HepG2 (cell line): Measurements from ENCODE around the gene ARMCX5. TPM values are rescaled to one million over a fixed set of nuclear protein-coding genes. Genes with fewer than 3 reads are reported as not detected.

Experiments
- ATAC-seq: fragments of 200-7000 bp; cut with Tn5 transposase; 3 replicates; pipeline ENCODE4 v1.9.1; 2020; ENCODE audit warnings: mild to moderate bottlenecking, moderate library complexity
- BruUV-seq: library from RNA; stranded (reverse); fragments of 400-500 nt; replicated peaks from 2 replicates; lab custom pipeline; 2021; lab: Mats Ljungman, UMichigan
- CTCF ChIA-PET: fragments of 300-600 bp; formaldehyde crosslinking; extraction: SDS; loops from one replicate; lab custom pipeline; 2021; ENCODE audit warnings: low total read pairs, inconsistent platforms, low intra/inter-chr PET ratio; lab: Yijun Ruan, JAX
- POLR2A ChIA-PET: fragments of 350-600 bp; sonication (Branson Sonifier 250); formaldehyde crosslinking; loops from one replicate; lab custom pipeline; 2020; ENCODE audit warnings: antibody characterized with exemption, inconsistent platforms; lab: Yijun Ruan, JAX
- DNase-seq: peaks from one replicate; pipeline ENCODE4 v3.0.0-alpha.2; 2015; ENCODE audit warnings: low spot score
- FAIRE-seq: peaks from 3 replicates; lab custom pipeline; 2011; peaks lifted over from hg19 to GRCh38; lab: Jason Lieb, UNC
- H2AFZ ChIP-seq: one replicate; pipeline ENCODE4 v1.6.1; 2011; ENCODE audit warnings: low read length, inconsistent platforms
- H3K27ac ChIP-seq: fragments of 300-600 bp; 3 replicates; pipeline ENCODE4 v1.8.0; 2011; ENCODE audit warnings: mixed run types, mild to moderate bottlenecking, mixed read lengths, low read length, inconsistent platforms; ENCODE audit not compliant: insufficient read depth; ENCODE audit errors: extremely low read length
- H3K27me3 ChIP-seq, 2 experiments: fragments of 200-600 bp in 1 of 2; 2 replicates in 1 of 2; 3 replicates in 1 of 2; pipeline versions ENCODE4 v1.6.0 to v1.8.0; 2011; ENCODE audit warnings: low read length in 2 of 2, mild to moderate bottlenecking in 2 of 2, moderate library complexity in 2 of 2, inconsistent platforms in 1 of 2; ENCODE audit not compliant: insufficient read depth in 2 of 2, control insufficient read depth in 1 of 2
- H3K36me3 ChIP-seq, 2 experiments: fragments of 200-600 bp in 1 of 2; replicated peaks in 1 of 2; 2 replicates in 1 of 2; 3 replicates in 1 of 2; pipeline versions ENCODE4 v1.5.1 to v1.8.0; 2011; ENCODE audit warnings: low read length in 2 of 2, inconsistent platforms in 1 of 2; ENCODE audit not compliant: insufficient read depth in 2 of 2, control insufficient read depth in 1 of 2
- H3K4me1 ChIP-seq: 2 replicates; pipeline ENCODE4 v1.5.1; 2012; ENCODE audit warnings: low read length, inconsistent platforms; ENCODE audit not compliant: insufficient read depth
- H3K4me2 ChIP-seq: 2 replicates; pipeline ENCODE4 v1.6.0; 2011; ENCODE audit warnings: low read depth, low read length, inconsistent platforms
- H3K4me3 ChIP-seq, 3 experiments: fragments of 200-600 bp in 1 of 3; sonication (generic), shearing (Covaris generic) in 1 of 3; replicated peaks in 1 of 3; 2 replicates each; pipeline ENCODE4 v1.5.1; 2011 to 2016; ENCODE audit warnings: low read length in 3 of 3, inconsistent platforms in 2 of 3, low read depth in 2 of 3, mild to moderate bottlenecking in 2 of 3, control low read depth in 1 of 3, mixed read lengths in 1 of 3; ENCODE audit not compliant: insufficient read depth in 1 of 3
- H3K79me2 ChIP-seq: one replicate; pipeline ENCODE4 v1.6.1; 2011; ENCODE audit warnings: low read length, inconsistent platforms; ENCODE audit not compliant: insufficient read depth
- H3K9ac ChIP-seq: 2 replicates; pipeline ENCODE4 v1.6.0; 2011; ENCODE audit warnings: mild to moderate bottlenecking, low read depth, low read length, inconsistent platforms; ENCODE audit not compliant: insufficient read depth
- H3K9me3 ChIP-seq: 2 replicates; pipeline ENCODE4 v1.5.1; 2012; ENCODE audit warnings: mild to moderate bottlenecking, low read length
- H4K20me1 ChIP-seq: 2 replicates; pipeline ENCODE4 v1.6.0; 2011; ENCODE audit warnings: inconsistent platforms, mild to moderate bottlenecking, low read length, moderate library complexity; ENCODE audit not compliant: insufficient read depth
- BORCS8-MEF2B ChIP-seq: sonication (generic); formaldehyde crosslinking; IDR thresholded peaks from 2 replicates; pipeline ENCODE4 v1.8.0; 2022; ENCODE audit warnings: mild to moderate bottlenecking, missing genetic modification reagents
- GABPA ChIP-seq, 2 experiments: IDR thresholded peaks; 2 replicates each; pipeline ENCODE4 v1.6.1; 2011 to 2016; ENCODE audit warnings: low read depth in 2 of 2, low read length in 1 of 2, missing biosample characterization in 1 of 2, missing genetic modification characterization in 1 of 2
- NFIC ChIP-seq: IDR thresholded peaks from 2 replicates; pipeline ENCODE4 v1.6.1; 2012; ENCODE audit warnings: mild to moderate bottlenecking, low read length, inconsistent platforms
- NR1H2 ChIP-seq: sonication (generic); formaldehyde crosslinking; IDR thresholded peaks from 2 replicates; pipeline ENCODE4 v1.8.1; 2022; ENCODE audit warnings: low read depth, missing genetic modification reagents, borderline replicate concordance
- POGZ ChIP-seq: sonication (generic); formaldehyde crosslinking; IDR thresholded peaks from 2 replicates; pipeline ENCODE4 v1.4.0; 2020; ENCODE audit warnings: mild to moderate bottlenecking, missing genetic modification reagents
- RBAK ChIP-seq: sonication (generic); formaldehyde crosslinking; IDR thresholded peaks from 2 replicates; pipeline ENCODE4 v1.5.1; 2020; ENCODE audit warnings: mild to moderate bottlenecking, missing genetic modification reagents
- SKI ChIP-seq: fragments of 450-650 bp; IDR thresholded peaks from one replicate; pipeline ENCODE4 v1.6.1; 2018; ENCODE audit warnings: mild to moderate bottlenecking; ENCODE audit not compliant: partially characterized antibody
- SRSF1 ChIP-seq: fragments of 200-400 bp; formaldehyde crosslinking; optimal IDR thresholded peaks from 2 replicates; pipeline ENCODE3; 2017; ENCODE audit warnings: mild to moderate bottlenecking, low read depth, low read length, moderate library complexity
- TAF15 ChIP-seq: fragments of 200-400 bp; formaldehyde crosslinking; IDR thresholded peaks from one replicate; pipeline ENCODE4 v1.6.1; 2018; ENCODE audit warnings: mild to moderate bottlenecking, low read depth, low read length; ENCODE audit not compliant: poor library complexity, severe bottlenecking
- TP53 ChIP-seq: sonication (generic); formaldehyde crosslinking; conservative IDR thresholded peaks from 2 replicates; pipeline ENCODE4 v1.4.0; 2020; ENCODE audit warnings: missing genetic modification reagents
- ZC3H4 ChIP-seq: sonication (generic); formaldehyde crosslinking; IDR thresholded peaks from 2 replicates; pipeline ENCODE4 v1.4.0; 2020; ENCODE audit warnings: missing genetic modification reagents, borderline replicate concordance
- ZFP37 ChIP-seq: sonication (generic); formaldehyde crosslinking; IDR thresholded peaks from 2 replicates; pipeline ENCODE4 v1.4.0; 2020; ENCODE audit warnings: missing genetic modification reagents, borderline replicate concordance
- ZFP62 ChIP-seq: sonication (generic); formaldehyde crosslinking; IDR thresholded peaks from 2 replicates; pipeline ENCODE4 v1.4.0; 2020; ENCODE audit warnings: missing genetic modification reagents
- ZNF563 ChIP-seq: sonication (generic); formaldehyde crosslinking; IDR thresholded peaks from 2 replicates; pipeline ENCODE4 v1.8.0; 2022; ENCODE audit warnings: mild to moderate bottlenecking, moderate library complexity, missing genetic modification reagents
- WGBS: methylation state at CpG from one replicate; pipeline ENCODE4 v1.1.6; 2017; ENCODE audit warnings: low lambda C conversion rate; 5-methylcytosine and 5-hydroxymethylcytosine counted together
- in situ Hi-C: cut with HindIII; loops from 2 replicates; pipeline ENCODE4 v1.10.0; 2017; ENCODE audit warnings: low pct_unique_long_range_greater_than_20kb; ENCODE audit not compliant: extremely low pct_ligation_motif_present
- intact Hi-C: fragments of 100-400 bp; cut with micrococcal nuclease; formaldehyde crosslinking; loops from one replicate; pipeline ENCODE4 v1.10.0; 2022; ENCODE audit not compliant: unreplicated experiment
- polyA plus RNA-seq, 8 experiments: library from polyadenylated mRNA; depleted of rRNA in 3 of 8; stranded (reverse) in 7 of 8; unstranded in 1 of 8; fragments of >200 nt; fragmentation: Illumina TruSeq in 4 of 8; extraction: Trizol in 4 of 8; gene quantifications; 2 replicates each; pipeline versions ENCODE4 v1.2.1 to v1.2.3, GENCODE V29; 2011 to 2016; ENCODE audit warnings: low read depth in 4 of 8, missing spikeins in 1 of 8, mixed read lengths in 1 of 8; ENCODE audit not compliant: insufficient read depth in 1 of 8
- total RNA-seq, 5 experiments: library from RNA; depleted of rRNA; stranded (reverse); fragments of >200 nt; fragmentation: Illumina TruSeq; extraction: Trizol; gene quantifications; 2 replicates each; pipeline ENCODE4 v1.2.3, GENCODE V29; 2016; ENCODE audit warnings: low read depth in 1 of 5
- TF ChIP-seq, protein P1 (sequence below): sonication (generic); formaldehyde crosslinking; IDR thresholded peaks from 2 replicates; pipeline ENCODE4 v1.4.0; 2020; ENCODE audit warnings: missing genetic modification reagents
- TF ChIP-seq, protein P2 (sequence below): sonication (generic); formaldehyde crosslinking; IDR thresholded peaks from 2 replicates; pipeline ENCODE4 v1.5.1; 2020; ENCODE audit warnings: missing genetic modification reagents, mild to moderate bottlenecking, borderline replicate concordance

ARMCX5 gene
- total and polyA plus RNA-seq, 2 of the 13 experiments (the other 11 are each of a cell fraction or from before 2014, with no cell fraction given), result 9.1 to 14.2 TPM

DNA sequence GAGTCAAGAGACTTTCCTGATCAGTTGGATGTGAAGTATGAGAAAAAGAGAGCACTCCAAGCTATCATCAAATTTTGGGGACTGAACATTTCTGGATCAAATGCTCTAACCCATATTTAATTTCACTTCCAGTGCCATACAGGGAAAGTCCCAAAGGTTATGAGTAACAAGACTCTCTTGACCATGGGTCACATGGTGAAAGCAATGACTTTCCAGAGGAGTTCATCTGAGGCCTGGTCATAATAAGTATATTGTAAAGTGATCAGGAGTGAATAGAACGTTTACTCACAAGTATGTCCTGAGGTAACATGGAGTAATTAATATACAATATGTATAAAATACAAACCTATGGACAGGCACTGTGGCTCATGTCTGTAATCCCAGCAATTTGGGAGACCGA lies 40.7 kb upstream of the ARMCX5 start:
- no peak overlapping the region for H3K27ac ChIP-seq
- TF ChIP-seq ZC3H4 (CRISPR knock-in tag) (no peak), ZNF563 (no peak), RBAK (CRISPR knock-in tag) (no peak), TP53 (CRISPR knock-in tag) (no peak), SKI (no peak), TAF15 (no peak), ZFP62 (CRISPR knock-in tag) (no peak), POGZ (CRISPR knock-in tag) (no peak), NR1H2 (CRISPR knock-in tag) (no peak), NFIC (no peak), ZFP37 (no peak), SRSF1 (no peak), GABPA (IDR thresholded peaks at IDR 0.05; ENCODE audit: low read depth, low read length) (no peak), GABPA (CRISPR knock-in tag; IDR thresholded peaks at IDR 0.05; ENCODE audit: low read depth) (no peak), BORCS8-MEF2B (CRISPR knock-in tag) (no peak)
- TF ChIP-seq, protein P1, sequence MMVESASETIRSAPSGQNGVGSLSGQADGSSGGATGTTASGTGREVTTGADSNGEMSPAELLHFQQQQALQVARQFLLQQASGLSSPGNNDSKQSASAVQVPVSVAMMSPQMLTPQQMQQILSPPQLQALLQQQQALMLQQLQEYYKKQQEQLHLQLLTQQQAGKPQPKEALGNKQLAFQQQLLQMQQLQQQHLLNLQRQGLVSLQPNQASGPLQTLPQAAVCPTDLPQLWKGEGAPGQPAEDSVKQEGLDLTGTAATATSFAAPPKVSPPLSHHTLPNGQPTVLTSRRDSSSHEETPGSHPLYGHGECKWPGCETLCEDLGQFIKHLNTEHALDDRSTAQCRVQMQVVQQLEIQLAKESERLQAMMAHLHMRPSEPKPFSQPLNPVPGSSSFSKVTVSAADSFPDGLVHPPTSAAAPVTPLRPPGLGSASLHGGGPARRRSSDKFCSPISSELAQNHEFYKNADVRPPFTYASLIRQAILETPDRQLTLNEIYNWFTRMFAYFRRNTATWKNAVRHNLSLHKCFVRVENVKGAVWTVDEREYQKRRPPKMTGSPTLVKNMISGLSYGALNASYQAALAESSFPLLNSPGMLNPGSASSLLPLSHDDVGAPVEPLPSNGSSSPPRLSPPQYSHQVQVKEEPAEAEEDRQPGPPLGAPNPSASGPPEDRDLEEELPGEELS, result no peak
- TF ChIP-seq, protein P2, sequence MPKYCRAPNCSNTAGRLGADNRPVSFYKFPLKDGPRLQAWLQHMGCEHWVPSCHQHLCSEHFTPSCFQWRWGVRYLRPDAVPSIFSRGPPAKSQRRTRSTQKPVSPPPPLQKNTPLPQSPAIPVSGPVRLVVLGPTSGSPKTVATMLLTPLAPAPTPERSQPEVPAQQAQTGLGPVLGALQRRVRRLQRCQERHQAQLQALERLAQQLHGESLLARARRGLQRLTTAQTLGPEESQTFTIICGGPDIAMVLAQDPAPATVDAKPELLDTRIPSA, result no peak
- intact Hi-C loops (no loop called here), in situ Hi-C loops (no loop called here)
- H3K9ac ChIP-seq, result no peak overlapping the region
- H3K4me1 ChIP-seq, result no peaks in the 10 kb centered on the region
- ChIA-PET CTCF (no interaction called here), POLR2A (no interaction called here)
- H3K36me3 ChIP-seq, result no peaks in the 10 kb centered on the region
- H3K27me3 ChIP-seq, result no peaks in the 10 kb centered on the region
- no peak overlapping the region for H3K4me2 ChIP-seq
- no TSS peak for BruUV-seq
- H3K79me2 ChIP-seq, result no peaks in the 10 kb centered on the region
- no peaks in the 10 kb centered on the region for H4K20me1 ChIP-seq
- no peak for FAIRE-seq
- no peak for ATAC-seq
- no peak for DNase-seq
- no peaks in the 10 kb centered on the region for H3K9me3 ChIP-seq
- no peak overlapping the region for H2AFZ ChIP-seq
- WGBS, result 0% methylated on average over 2 of the region's 2 CpGs
- H3K4me3 ChIP-seq, result no peak overlapping the region
